Liver (tissue), 9 donors: ENCODE data around the gene TMX2. TPM values are rescaled to one million over a fixed set of nuclear protein-coding genes. Genes with fewer than 3 reads are reported as not detected.

ENCODE experiments used
- DNase-seq: peaks from one replicate; pipeline ENCODE4 v3.0.0-alpha.2; 2017; ENCODE audit warnings: low spot score
- H3K27ac ChIP-seq, 2 donors: one replicate each; pipeline ENCODE4 v1.7.0; 2013; ENCODE audit warnings: inconsistent platforms in 2 of 2, low read length in 2 of 2, control low read depth in 1 of 2, low read depth in 1 of 2, mild to moderate bottlenecking in 1 of 2
- H3K27me3 ChIP-seq, 4 donors: one replicate each; pipeline versions ENCODE4 v1.6.1 to v1.7.0; 2013; ENCODE audit warnings: low read length in 3 of 4, inconsistent platforms in 1 of 4, mild to moderate bottlenecking in 1 of 4, moderate library complexity in 1 of 4; ENCODE audit not compliant: control insufficient read depth in 4 of 4, insufficient read depth in 4 of 4
- H3K36me3 ChIP-seq, 4 donors: one replicate each; pipeline versions ENCODE4 v1.6.1 to v1.7.0; 2013; ENCODE audit warnings: low read length in 3 of 4, mild to moderate bottlenecking in 3 of 4, low read depth in 1 of 4, moderate library complexity in 1 of 4; ENCODE audit not compliant: control insufficient read depth in 4 of 4, insufficient read depth in 3 of 4
- H3K4me1 ChIP-seq, 4 donors: one replicate each; pipeline versions ENCODE4 v1.6.1 to v1.7.0; 2013; ENCODE audit warnings: low read length in 3 of 4, mild to moderate bottlenecking in 3 of 4, moderate library complexity in 1 of 4; ENCODE audit not compliant: control insufficient read depth in 4 of 4, insufficient read depth in 4 of 4
- H3K4me3 ChIP-seq, 3 donors: one replicate each; pipeline versions ENCODE4 v1.6.1 to v1.7.0; 2013; ENCODE audit warnings: low read length in 3 of 3, control low read depth in 1 of 3, low read depth in 1 of 3, mild to moderate bottlenecking in 1 of 3
- H3K9ac ChIP-seq, 2 donors: one replicate each; pipeline ENCODE4 v1.7.0; 2013; ENCODE audit warnings: low read length in 2 of 2, mild to moderate bottlenecking in 2 of 2, moderate library complexity in 2 of 2, control low read depth in 1 of 2, low read depth in 1 of 2
- H3K9me3 ChIP-seq, 4 donors: one replicate each; pipeline versions ENCODE4 v1.6.1 to v1.7.0; 2013; ENCODE audit warnings: low read length in 3 of 4; ENCODE audit not compliant: control insufficient read depth in 4 of 4
- CTCF ChIP-seq: fragments of 150-350 bp; IDR thresholded peaks from 2 replicates; pipeline ENCODE4 v1.5.1; 2017; ENCODE audit warnings: improper control_type of control experiment, low read depth, low read length; ENCODE audit not compliant: missing input control
- EGR1 ChIP-seq, 2 donors: IDR thresholded peaks; 2 replicates each; pipeline ENCODE4 v1.6.1; 2016 to 2018; ENCODE audit warnings: antibody characterized with exemption in 2 of 2, low read depth in 2 of 2
- FOXA1 ChIP-seq: IDR thresholded peaks from 2 replicates; pipeline ENCODE4 v1.6.1; 2016; ENCODE audit warnings: antibody characterized with exemption
- FOXA2 ChIP-seq: IDR thresholded peaks from 2 replicates; pipeline ENCODE4 v1.6.1; 2016; ENCODE audit warnings: antibody characterized with exemption
- GABPA ChIP-seq, 2 donors: IDR thresholded peaks in 1 of 2; conservative IDR thresholded peaks in 1 of 2; 2 replicates each; pipeline ENCODE4 v1.6.1; 2016; ENCODE audit warnings: antibody characterized with exemption in 2 of 2, mild to moderate bottlenecking in 1 of 2, moderate library complexity in 1 of 2
- HNF4A ChIP-seq, 2 donors: conservative IDR thresholded peaks; 2 replicates each; pipeline ENCODE4 v1.6.1; 2016; ENCODE audit warnings: antibody characterized with exemption in 2 of 2, mild to moderate bottlenecking in 2 of 2
- HNF4G ChIP-seq: IDR thresholded peaks from 2 replicates; pipeline ENCODE4 v1.6.1; 2016; ENCODE audit warnings: antibody characterized with exemption
- JUND ChIP-seq, 2 donors: IDR thresholded peaks; 2 replicates each; pipeline ENCODE4 v1.6.1; 2016; ENCODE audit warnings: antibody characterized with exemption in 2 of 2
- NR2F2 ChIP-seq: IDR thresholded peaks from 2 replicates; pipeline ENCODE4 v1.6.1; 2016; ENCODE audit warnings: antibody characterized with exemption
- RAD21 ChIP-seq, 2 donors: IDR thresholded peaks; 2 replicates each; pipeline ENCODE4 v1.6.1; 2016; ENCODE audit warnings: antibody characterized with exemption in 2 of 2, mild to moderate bottlenecking in 2 of 2
- SP1 ChIP-seq: IDR thresholded peaks from 2 replicates; pipeline ENCODE4 v1.6.1; 2018; ENCODE audit warnings: antibody characterized with exemption, mild to moderate bottlenecking
- YY1 ChIP-seq: IDR thresholded peaks from 2 replicates; pipeline ENCODE4 v1.6.1; 2016; ENCODE audit warnings: antibody characterized with exemption, mild to moderate bottlenecking
- ZBTB33 ChIP-seq: IDR thresholded peaks from 2 replicates; pipeline ENCODE4 v1.6.1; 2016; ENCODE audit warnings: antibody characterized with exemption
- WGBS: extraction: QIAGEN DNeasy Blood & Tissue Kit; methylation state at CpG from one replicate; pipeline ENCODE4 v1.1.7; 2013; 5-methylcytosine and 5-hydroxymethylcytosine counted together
- polyA plus RNA-seq, 2 donors: library from polyadenylated mRNA; stranded (reverse) in 1 of 2; unstranded in 1 of 2; fragments of 200-250 nt in 1 of 2; fragments of >200 nt in 1 of 2; fragmentation: Nextera tagmentation in 1 of 2; extraction: Ambion mirVana in 1 of 2; gene quantifications; one replicate each; pipeline versions ENCODE4 v1.2.1 to v1.2.3, GENCODE V29; 2013 to 2015
- total RNA-seq, 2 donors: library from RNA; depleted of rRNA; stranded (reverse); fragments of >200 nt; gene quantifications; one replicate each; pipeline ENCODE4 v1.2.3, GENCODE V29; 2014
- TF ChIP-seq, protein P1 (sequence below): IDR thresholded peaks from 2 replicates; pipeline ENCODE4 v1.6.1; 2016; ENCODE audit warnings: antibody characterized with exemption
- TF ChIP-seq, protein P2 (sequence below): IDR thresholded peaks from 2 replicates; pipeline ENCODE4 v1.6.1; 2016; ENCODE audit warnings: antibody characterized with exemption
- TF ChIP-seq, protein P3 (sequence below): IDR thresholded peaks from 2 replicates; pipeline ENCODE4 v1.6.1; 2016; ENCODE audit warnings: antibody characterized with exemption, mild to moderate bottlenecking
- donor health status: healthy.
- donor health status: healthy.
- donor health status: healthy.
- donor health status: healthy.
- donor health status: healthy.

Gene TMX2
- total and polyA plus RNA-seq, 4 donors, result 43.3 to 70.9 (median 59.1) TPM

- no peaks in the 10 kb centered on the region for H3K27me3 ChIP-seq
- no peak for DNase-seq
- 80% methylated on average over 4 of the region's 4 CpGs for WGBS
- peaks cover 20 to 65% (median 60%) of the 10 kb centered on the region in 4 donors for H3K4me1 ChIP-seq
- H3K4me3 ChIP-seq, result no peak overlapping the region
- H3K9ac ChIP-seq, result no peak overlapping the region
- no peaks in the 10 kb centered on the region for H3K36me3 ChIP-seq
- TF ChIP-seq, protein P1, sequence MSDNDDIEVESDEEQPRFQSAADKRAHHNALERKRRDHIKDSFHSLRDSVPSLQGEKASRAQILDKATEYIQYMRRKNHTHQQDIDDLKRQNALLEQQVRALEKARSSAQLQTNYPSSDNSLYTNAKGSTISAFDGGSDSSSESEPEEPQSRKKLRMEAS, result no peak
- TF ChIP-seq, protein P2, sequence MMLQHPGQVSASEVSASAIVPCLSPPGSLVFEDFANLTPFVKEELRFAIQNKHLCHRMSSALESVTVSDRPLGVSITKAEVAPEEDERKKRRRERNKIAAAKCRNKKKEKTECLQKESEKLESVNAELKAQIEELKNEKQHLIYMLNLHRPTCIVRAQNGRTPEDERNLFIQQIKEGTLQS, result no peak
- TF ChIP-seq RAD21 (IDR thresholded peaks at IDR 0.05), result no peak
- no peak for TF ChIP-seq NR2F2
- no peak for TF ChIP-seq FOXA1
- TF ChIP-seq ZBTB33, result no peak
- TF ChIP-seq HNF4G, result no peak
- no peak for TF ChIP-seq FOXA2
- no peak for TF ChIP-seq EGR1 (IDR thresholded peaks at IDR 0.05; ENCODE audit: low read depth in 2 of 2)
- TF ChIP-seq GABPA (IDR thresholded peaks at IDR 0.05 in 1 of 2, conservative IDR thresholded peaks at IDR 0.05 in 1 of 2), result no peak
- TF ChIP-seq HNF4A (conservative IDR thresholded peaks at IDR 0.05), result no peak
- no peak for TF ChIP-seq YY1
- TF ChIP-seq SP1, result no peak
- TF ChIP-seq CTCF, result no peak
- TF ChIP-seq JUND (IDR thresholded peaks at IDR 0.05), result no peak
- H3K9me3 ChIP-seq, result no peaks in the 10 kb centered on the region
- H3K27ac ChIP-seq, result no peak overlapping the region
Measured at GRCh38 chr11:57772562-57772961, 60.2 kb downstream of the TMX2 start.

GRCh38 chr11:57773026-57773598 lies 60.7 kb downstream of the TMX2 start:
- no peaks in the 10 kb centered on the region for H3K27me3 ChIP-seq
- no peak for DNase-seq
- peaks cover 18 to 70% (median 65%) of the 10 kb centered on the region in 4 donors for H3K4me1 ChIP-seq
- 84% methylated on average over 5 of the region's 5 CpGs for WGBS
- H3K4me3 ChIP-seq, result no peak overlapping the region
- H3K27ac ChIP-seq, result no peak overlapping the region
- no peaks in the 10 kb centered on the region for H3K36me3 ChIP-seq
- no peak for TF ChIP-seq JUND (IDR thresholded peaks at IDR 0.05)
- TF ChIP-seq NR2F2, result no peak
- no peak for TF ChIP-seq HNF4A (conservative IDR thresholded peaks at IDR 0.05)
- TF ChIP-seq GABPA (IDR thresholded peaks at IDR 0.05 in 1 of 2, conservative IDR thresholded peaks at IDR 0.05 in 1 of 2), result no peak
- TF ChIP-seq ZBTB33, result no peak
- TF ChIP-seq, protein P3, sequence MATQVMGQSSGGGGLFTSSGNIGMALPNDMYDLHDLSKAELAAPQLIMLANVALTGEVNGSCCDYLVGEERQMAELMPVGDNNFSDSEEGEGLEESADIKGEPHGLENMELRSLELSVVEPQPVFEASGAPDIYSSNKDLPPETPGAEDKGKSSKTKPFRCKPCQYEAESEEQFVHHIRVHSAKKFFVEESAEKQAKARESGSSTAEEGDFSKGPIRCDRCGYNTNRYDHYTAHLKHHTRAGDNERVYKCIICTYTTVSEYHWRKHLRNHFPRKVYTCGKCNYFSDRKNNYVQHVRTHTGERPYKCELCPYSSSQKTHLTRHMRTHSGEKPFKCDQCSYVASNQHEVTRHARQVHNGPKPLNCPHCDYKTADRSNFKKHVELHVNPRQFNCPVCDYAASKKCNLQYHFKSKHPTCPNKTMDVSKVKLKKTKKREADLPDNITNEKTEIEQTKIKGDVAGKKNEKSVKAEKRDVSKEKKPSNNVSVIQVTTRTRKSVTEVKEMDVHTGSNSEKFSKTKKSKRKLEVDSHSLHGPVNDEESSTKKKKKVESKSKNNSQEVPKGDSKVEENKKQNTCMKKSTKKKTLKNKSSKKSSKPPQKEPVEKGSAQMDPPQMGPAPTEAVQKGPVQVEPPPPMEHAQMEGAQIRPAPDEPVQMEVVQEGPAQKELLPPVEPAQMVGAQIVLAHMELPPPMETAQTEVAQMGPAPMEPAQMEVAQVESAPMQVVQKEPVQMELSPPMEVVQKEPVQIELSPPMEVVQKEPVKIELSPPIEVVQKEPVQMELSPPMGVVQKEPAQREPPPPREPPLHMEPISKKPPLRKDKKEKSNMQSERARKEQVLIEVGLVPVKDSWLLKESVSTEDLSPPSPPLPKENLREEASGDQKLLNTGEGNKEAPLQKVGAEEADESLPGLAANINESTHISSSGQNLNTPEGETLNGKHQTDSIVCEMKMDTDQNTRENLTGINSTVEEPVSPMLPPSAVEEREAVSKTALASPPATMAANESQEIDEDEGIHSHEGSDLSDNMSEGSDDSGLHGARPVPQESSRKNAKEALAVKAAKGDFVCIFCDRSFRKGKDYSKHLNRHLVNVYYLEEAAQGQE, result no peak
- TF ChIP-seq FOXA1, result no peak
- TF ChIP-seq, protein P1, result no peak
- TF ChIP-seq YY1, result no peak
- TF ChIP-seq CTCF, result no peak
- no peak for TF ChIP-seq FOXA2
- no peak overlapping the region for H3K9ac ChIP-seq
- no peaks in the 10 kb centered on the region for H3K9me3 ChIP-seq
